ENCODE measurements around the gene PRIMPOL. TPM values are rescaled to one million over a fixed set of nuclear protein-coding genes. Genes with fewer than 3 reads are reported as not detected.
"Not testable (repeated sequence)": the region's sequence is repeated elsewhere in the genome, so short reads cannot be mapped to it uniquely, and the experiment has no call there.

Gene PRIMPOL
- total RNA-seq, 1 donor from 2014 or later = 12.5 TPM

DNA sequence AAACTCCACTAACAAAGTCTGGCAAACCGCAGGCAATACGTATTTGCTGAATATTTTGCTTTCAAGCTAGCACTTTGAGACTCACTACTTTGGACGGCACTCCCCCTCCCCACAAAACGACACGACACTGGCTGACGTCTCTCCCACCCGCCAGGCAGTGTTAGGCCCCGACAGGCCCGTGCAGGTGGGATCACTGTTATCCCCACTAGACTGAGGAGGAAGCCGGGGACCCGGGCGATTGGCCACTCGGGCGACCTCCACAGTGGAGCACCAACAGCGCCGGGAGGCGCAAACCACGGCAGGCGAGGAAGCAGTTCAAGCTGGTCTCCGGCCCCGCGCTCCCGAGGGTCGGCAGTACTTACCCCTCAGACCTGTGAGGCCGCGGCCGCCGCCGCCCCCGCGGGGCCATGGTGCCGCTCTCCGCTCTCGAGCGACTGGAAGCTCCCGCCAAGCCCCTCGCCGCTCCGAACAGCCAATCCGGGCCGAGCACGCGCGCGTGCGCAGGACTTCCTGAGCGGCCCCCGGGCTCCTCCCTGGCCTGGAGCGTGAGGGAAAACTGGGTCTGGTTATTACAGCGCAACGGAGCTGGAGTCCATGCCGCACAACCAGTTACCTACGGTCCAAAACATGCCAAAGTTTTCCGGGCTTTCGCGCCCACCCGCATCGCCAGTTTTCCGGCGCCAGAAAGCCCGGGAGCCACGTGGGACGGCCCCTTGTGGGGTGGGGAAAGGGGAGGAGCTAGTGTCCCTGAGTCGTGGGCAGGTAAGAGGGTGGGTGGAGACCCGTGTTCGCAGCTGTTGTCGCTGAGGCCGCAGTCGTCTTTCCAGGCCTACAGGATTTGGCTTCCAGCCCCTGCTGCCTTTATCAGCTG is 84.4 kb downstream of the PRIMPOL start, which contains the start of gene CENPU:
Gene CENPU (minus strand): TSS at position 443 of the 871 bp plus-strand sequence. CDS start 34 bp downstream, at position 409.
- TF ChIP-seq CTCF (IDR thresholded peaks at IDR 0.05) = no peak
- Histone ChIP-seq H3K27ac (peak within 1 kb of the TSS in 1 of 2 donors; percentile 58), H3K9me3 (no peaks in the 10 kb centered on the region), H3K4me1 (peaks cover 0 to 8% of the 10 kb centered on the region in 2 donors), H3K4me3 (peak within 1 kb of the TSS; percentile 68 to 91), H3K27me3 (no peaks in the 10 kb centered on the region), H3K36me3 (no peaks in the 10 kb centered on the region)
- intact Hi-C loops (cut with DNase I) = loop anchor here (1.0 to 5.0 kb wide), 4 partner anchors 11 to 197 kb away; partner anchors contain the start of genes ACSL1, CASP3 and PRIMPOL
- peak; percentile 87 to 98 for DNase-seq (ENCODE audit: low spot score in 2 of 2)

DNA sequence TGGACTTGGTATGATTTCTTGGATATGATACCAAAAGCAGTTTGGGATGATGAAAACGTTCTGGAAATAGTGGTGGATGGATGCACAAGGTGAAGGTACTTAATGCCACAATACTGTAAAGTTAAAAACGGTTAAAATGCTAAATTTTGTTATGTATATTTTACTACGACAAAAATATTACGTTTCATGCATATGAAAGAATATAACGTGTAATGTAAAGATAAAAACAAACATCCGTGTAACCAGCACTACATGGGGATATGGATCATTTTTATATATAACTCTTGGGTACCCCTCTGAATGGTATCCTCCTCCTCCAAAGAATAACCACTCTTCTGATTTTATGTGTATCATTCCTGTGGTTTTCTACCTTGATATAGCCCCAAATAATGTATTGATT is 85.2 kb downstream of the PRIMPOL start:
- TF ChIP-seq CTCF (IDR thresholded peaks at IDR 0.05) = no peak
- peak overlapping the region; percentile 53 to 91 for H3K4me3 ChIP-seq
- DNase-seq (ENCODE audit: low spot score in 2 of 2) = no peak
- H3K27me3 ChIP-seq = no peaks in the 10 kb centered on the region
- H3K4me1 ChIP-seq = peaks cover 0 to 8% of the 10 kb centered on the region in 2 donors
- H3K27ac ChIP-seq = no peak overlapping the region
- intact Hi-C loops (cut with DNase I) = loop anchor here (1.0 to 5.0 kb wide), 4 partner anchors 11 to 197 kb away; partner anchors contain the start of genes ACSL1, CASP3 and PRIMPOL
- no peaks in the 10 kb centered on the region for H3K36me3 ChIP-seq
- no peaks in the 10 kb centered on the region for H3K9me3 ChIP-seq

DNA sequence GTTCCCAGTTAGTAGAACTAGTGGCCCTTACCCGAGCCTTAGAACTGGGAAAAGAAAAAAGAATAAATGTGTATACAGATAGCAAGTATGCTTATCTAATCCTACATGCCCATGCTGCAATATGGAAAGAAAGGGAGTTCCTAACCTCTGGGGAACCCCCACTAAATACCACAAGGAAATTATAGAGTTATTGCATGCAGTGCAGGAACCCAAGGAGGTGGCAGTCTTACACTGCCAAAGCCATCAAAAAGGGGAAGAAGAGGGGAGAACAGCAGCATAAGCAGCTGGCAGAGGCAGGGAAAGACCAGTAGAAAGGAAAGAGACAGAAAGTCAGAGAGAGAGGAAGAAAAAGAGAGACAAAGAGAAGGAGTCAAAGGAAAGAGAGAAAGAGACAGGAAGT is 90.0 kb downstream of the PRIMPOL start:
- H3K4me1 ChIP-seq; H3K9me3 ChIP-seq; H3K36me3 ChIP-seq; DNase-seq (ENCODE audit: low spot score in 2 of 2); H3K4me3 ChIP-seq; H3K27me3 ChIP-seq; intact Hi-C loops (cut with DNase I); H3K27ac ChIP-seq: not testable (repeated sequence)

- H3K4me3 ChIP-seq = no peak overlapping the region
- H3K27me3 ChIP-seq = no peaks in the 10 kb centered on the region
- intact Hi-C loops (cut with DNase I) = loop anchor here (10.0 kb wide), 1 partner anchor 476 kb away; no protein-coding TSS in a partner anchor
- no peaks in the 10 kb centered on the region for H3K9me3 ChIP-seq
- H3K27ac ChIP-seq = no peak overlapping the region
- peaks cover 0 to 3% of the 10 kb centered on the region in 2 donors for H3K4me1 ChIP-seq
- peak in 1 of 2 donors; percentile 34 for DNase-seq (ENCODE audit: low spot score in 2 of 2)
- no peaks in the 10 kb centered on the region for H3K36me3 ChIP-seq
- TF ChIP-seq CTCF (IDR thresholded peaks at IDR 0.05) = no peak
Observed at GRCh38 chr4:184740980-184741391, 91.4 kb downstream of the PRIMPOL start.

GRCh38 chr4:184741651-184742050 is 92.1 kb downstream of the PRIMPOL start:
- not testable (repeated sequence) for H3K36me3 ChIP-seq; H3K27ac ChIP-seq; H3K9me3 ChIP-seq; DNase-seq (ENCODE audit: low spot score in 2 of 2); H3K4me3 ChIP-seq; H3K4me1 ChIP-seq; H3K27me3 ChIP-seq
- intact Hi-C loops (cut with DNase I) = loop anchor here (10.0 kb wide), 1 partner anchor 477 kb away; no protein-coding TSS in a partner anchor

GRCh38 chr4:184743650-184744049 is 94.1 kb downstream of the PRIMPOL start:
- peak in 1 of 2 donors; percentile 54 for DNase-seq (ENCODE audit: low spot score in 2 of 2)
- H3K27ac ChIP-seq = no peak overlapping the region
- intact Hi-C loops (cut with DNase I) = loop anchor here (10.0 kb wide), 1 partner anchor 479 kb away; no protein-coding TSS in a partner anchor
- no peaks in the 10 kb centered on the region for H3K27me3 ChIP-seq
- no peaks in the 10 kb centered on the region for H3K9me3 ChIP-seq
- no peak overlapping the region for H3K4me3 ChIP-seq
- peaks cover 6 to 26% of the 10 kb centered on the region in 2 donors for H3K4me1 ChIP-seq
- H3K36me3 ChIP-seq = no peaks in the 10 kb centered on the region
- TF ChIP-seq CTCF (IDR thresholded peaks at IDR 0.05) = no peak

Measured in ascending aorta (tissue), 2 donors.